Tibial artery (tissue), 4 donors: Measurements from ENCODE around the gene KRT38.
"Not testable (repeated sequence)": the region's sequence is repeated elsewhere in the genome, so short reads cannot be mapped to it uniquely, and the experiment has no call there.

Experiments used
- DNase-seq, 2 donors: peaks; one replicate each; pipeline ENCODE4 v3.0.0-alpha.2; 2019
- H3K27ac ChIP-seq, 2 donors: fragments of 200-600 bp; sonication (generic) in 1 of 2; 1 replicate in 1 of 2; 2 replicates in 1 of 2; pipeline ENCODE4 v1.5.1; 2018 to 2019; ENCODE audit warnings: mild to moderate bottlenecking in 1 of 2
- H3K27me3 ChIP-seq, 2 donors: fragments of 200-600 bp; sonication (generic) in 1 of 2; one replicate each; pipeline versions ENCODE4 v1.5.1 to v1.6.0; 2016 to 2019
- H3K36me3 ChIP-seq, 3 donors: fragments of 200-600 bp; sonication (generic) in 2 of 3; one replicate each; pipeline ENCODE4 v1.5.1; 2016 to 2019; ENCODE audit warnings: mild to moderate bottlenecking in 2 of 3
- H3K4me1 ChIP-seq, 4 donors: fragments of 200-600 bp; sonication (generic) in 2 of 4; 1 replicate in 3 of 4; 2 replicates in 1 of 4; pipeline ENCODE4 v1.5.1; 2016 to 2019
- H3K4me3 ChIP-seq, 2 donors: fragments of 200-600 bp; sonication (generic) in 1 of 2; 1 replicate in 1 of 2; 2 replicates in 1 of 2; pipeline ENCODE4 v1.5.1; 2018 to 2019; ENCODE audit warnings: mild to moderate bottlenecking in 2 of 2
- H3K9me3 ChIP-seq, 3 donors: fragments of 200-600 bp; sonication (generic) in 1 of 3; one replicate each; pipeline ENCODE4 v1.5.1; 2016 to 2019
- intact Hi-C: fragments of 100-400 bp; cut with DNase I; formaldehyde crosslinking; loops from one replicate; pipeline ENCODE4 v1.15.0; 2023; ENCODE audit warnings: low total_unique reads
- TF ChIP-seq, protein P1 (sequence below), 2 experiments: fragments of 200-600 bp in 1 of 2; fragments of 450-650 bp in 1 of 2; IDR thresholded peaks; one replicate each; pipeline ENCODE4 v1.5.1; 2017 to 2019; ENCODE audit warnings: antibody characterized with exemption in 2 of 2, mild to moderate bottlenecking in 1 of 2, moderate library complexity in 1 of 2

Gene KRT38

DNA sequence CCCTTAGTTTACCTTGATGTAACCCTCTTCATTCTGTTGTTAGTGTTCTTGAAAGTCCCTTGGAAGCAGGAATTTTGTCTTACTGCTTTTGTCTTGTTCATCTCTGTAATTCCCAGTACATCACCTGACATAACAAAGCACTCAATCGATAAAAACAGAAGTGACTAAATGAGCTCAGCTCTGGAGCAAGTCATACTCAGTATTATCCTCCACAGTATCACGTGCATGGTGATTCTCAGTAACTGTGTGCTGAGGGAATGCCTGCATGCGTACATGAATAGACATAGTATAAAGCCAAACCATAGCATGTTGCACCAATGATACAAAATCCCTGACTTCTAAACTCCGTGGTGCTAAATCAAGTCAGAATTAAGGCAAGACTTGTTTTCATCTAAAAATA, 7.2 kb downstream of the KRT38 start:
- intact Hi-C loops: no loop called here
- no peaks in the 10 kb centered on the region for H3K4me1 ChIP-seq
- H3K27ac ChIP-seq: no peak overlapping the region
- TF ChIP-seq, protein P1, sequence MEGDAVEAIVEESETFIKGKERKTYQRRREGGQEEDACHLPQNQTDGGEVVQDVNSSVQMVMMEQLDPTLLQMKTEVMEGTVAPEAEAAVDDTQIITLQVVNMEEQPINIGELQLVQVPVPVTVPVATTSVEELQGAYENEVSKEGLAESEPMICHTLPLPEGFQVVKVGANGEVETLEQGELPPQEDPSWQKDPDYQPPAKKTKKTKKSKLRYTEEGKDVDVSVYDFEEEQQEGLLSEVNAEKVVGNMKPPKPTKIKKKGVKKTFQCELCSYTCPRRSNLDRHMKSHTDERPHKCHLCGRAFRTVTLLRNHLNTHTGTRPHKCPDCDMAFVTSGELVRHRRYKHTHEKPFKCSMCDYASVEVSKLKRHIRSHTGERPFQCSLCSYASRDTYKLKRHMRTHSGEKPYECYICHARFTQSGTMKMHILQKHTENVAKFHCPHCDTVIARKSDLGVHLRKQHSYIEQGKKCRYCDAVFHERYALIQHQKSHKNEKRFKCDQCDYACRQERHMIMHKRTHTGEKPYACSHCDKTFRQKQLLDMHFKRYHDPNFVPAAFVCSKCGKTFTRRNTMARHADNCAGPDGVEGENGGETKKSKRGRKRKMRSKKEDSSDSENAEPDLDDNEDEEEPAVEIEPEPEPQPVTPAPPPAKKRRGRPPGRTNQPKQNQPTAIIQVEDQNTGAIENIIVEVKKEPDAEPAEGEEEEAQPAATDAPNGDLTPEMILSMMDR (IDR thresholded peaks at IDR 0.05): no peak
- no peak overlapping the region for H3K4me3 ChIP-seq
- H3K36me3 ChIP-seq: no peaks in the 10 kb centered on the region
- H3K9me3 ChIP-seq: no peaks in the 10 kb centered on the region
- peaks cover 0 to 5% of the 10 kb centered on the region in 2 donors for H3K27me3 ChIP-seq
- DNase-seq: no peak

DNA sequence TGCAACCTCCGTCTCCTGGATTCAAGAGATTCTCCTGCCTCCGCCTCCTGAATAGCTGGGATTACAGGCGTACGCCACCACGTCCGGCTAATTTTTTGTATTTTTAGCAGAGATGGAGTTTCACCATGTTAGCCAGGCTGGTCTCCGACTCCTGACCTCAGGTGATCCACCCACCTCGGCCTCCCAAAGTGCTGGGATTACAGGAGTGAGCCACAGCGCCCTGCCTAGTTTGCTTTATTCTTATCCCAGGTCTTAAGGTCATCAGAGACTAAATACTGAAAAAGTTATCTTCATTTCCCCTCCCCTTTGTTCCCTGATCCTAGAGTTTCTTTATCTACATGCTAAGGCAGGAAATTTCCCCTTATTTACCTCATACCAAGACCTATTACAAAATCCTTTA, 10.4 kb downstream of the KRT38 start:
- H3K4me1 ChIP-seq, H3K36me3 ChIP-seq, intact Hi-C loops, H3K9me3 ChIP-seq, H3K27ac ChIP-seq, H3K27me3 ChIP-seq, H3K4me3 ChIP-seq, DNase-seq: not testable (repeated sequence)

DNA sequence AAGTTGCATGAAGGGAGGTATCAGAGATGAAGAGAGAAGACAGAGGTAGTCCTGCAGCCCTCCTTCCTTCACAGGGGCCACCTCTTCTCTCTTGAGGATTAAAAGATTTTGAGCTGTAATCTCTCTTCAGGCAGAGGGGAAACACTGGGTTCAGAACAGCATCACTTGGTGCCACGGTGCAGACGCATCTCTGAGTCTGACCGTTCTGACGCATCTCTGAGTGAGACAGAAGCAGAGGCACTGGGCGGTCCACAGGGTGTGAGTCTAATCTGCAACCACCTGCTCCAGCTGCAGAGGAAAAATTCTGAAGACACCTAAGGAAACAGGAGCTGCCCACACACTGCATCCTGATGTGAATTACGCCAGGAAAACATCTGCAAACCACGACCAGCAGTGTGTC, 11.1 kb downstream of the KRT38 start:
- H3K4me3 ChIP-seq: no peak overlapping the region
- intact Hi-C loops: no loop called here
- H3K27me3 ChIP-seq: peaks cover 0 to 5% of the 10 kb centered on the region in 2 donors
- TF ChIP-seq, protein P1 (IDR thresholded peaks at IDR 0.05): no peak
- H3K36me3 ChIP-seq: no peaks in the 10 kb centered on the region
- H3K9me3 ChIP-seq: no peaks in the 10 kb centered on the region
- DNase-seq: no peak
- H3K27ac ChIP-seq: no peak overlapping the region
- no peaks in the 10 kb centered on the region for H3K4me1 ChIP-seq

DNA sequence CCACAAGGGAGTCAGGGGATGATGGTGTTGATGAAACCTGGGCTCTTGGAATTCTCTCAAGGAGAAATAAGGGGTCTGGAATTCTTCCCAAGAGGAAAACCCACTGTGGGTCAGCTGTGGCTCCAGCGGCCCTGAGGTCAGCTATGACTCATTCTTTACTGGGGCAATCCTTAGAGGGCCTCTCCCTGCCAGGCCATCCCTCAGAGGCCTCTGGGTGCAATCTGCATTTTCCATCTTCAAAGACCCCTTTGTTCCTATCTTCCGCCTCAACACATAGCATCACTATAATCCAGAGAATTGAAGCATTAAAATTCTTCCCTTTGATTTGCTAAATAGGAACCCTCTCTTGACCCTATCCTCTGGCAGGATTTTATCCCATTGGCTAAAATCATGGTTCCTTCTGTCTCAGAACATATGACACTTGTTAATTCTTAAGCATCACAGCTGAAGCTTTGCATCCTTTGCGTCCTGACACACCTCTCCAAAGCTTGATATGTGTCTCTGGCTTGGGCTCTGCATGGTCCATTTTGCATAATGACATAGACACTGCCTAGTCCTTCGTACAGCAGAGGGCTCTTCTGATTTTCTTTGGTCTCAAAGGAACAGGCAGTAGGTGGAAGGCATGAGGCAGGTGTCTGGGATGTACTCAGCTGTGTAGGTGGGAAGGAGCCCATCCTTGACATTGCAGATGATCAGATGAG, 12.0 kb downstream of the KRT38 start:
- TF ChIP-seq, protein P1 (IDR thresholded peaks at IDR 0.05): no peak
- Histone ChIP-seq H3K27ac (no peak overlapping the region), H3K4me3 (no peak overlapping the region), H3K4me1 (no peaks in the 10 kb centered on the region), H3K9me3 (no peaks in the 10 kb centered on the region), H3K36me3 (no peaks in the 10 kb centered on the region), H3K27me3 (peaks cover 0 to 5% of the 10 kb centered on the region in 2 donors)
- no peak for DNase-seq
- intact Hi-C loops: no loop called here

DNA sequence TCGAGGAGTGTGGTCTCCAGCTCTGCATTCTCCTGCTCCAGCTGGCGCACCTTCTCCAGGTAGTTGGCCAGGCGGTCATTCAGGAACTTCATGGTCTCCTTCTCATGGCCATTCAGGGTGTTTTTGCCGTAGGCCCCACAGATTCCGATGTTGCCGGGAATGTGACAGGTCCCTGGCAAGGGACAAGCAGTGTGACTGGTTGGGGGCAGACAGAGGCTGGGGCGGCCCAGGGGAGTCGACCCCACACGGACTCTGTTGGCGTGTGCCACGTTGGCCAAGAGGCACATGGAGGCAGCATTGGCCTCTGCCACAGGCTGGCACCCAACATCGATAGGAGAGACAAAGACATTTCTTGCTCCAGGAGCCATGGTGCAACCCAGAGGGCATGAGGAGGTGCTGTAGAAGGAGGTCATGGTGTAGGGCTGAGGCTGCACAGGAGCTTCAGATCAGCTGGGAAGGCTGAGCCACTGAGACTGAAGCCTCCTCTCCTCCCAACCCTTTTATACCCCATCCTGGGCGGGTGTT, 16.6 kb downstream of the KRT38 start, which contains the start of gene KRT37:
KRT37 (minus strand) TSS at position 475 of the 525 bp plus-strand sequence; CDS start at position 413, 62 bp downstream.
- no peaks in the 10 kb centered on the region for H3K9me3 ChIP-seq
- no peaks in the 10 kb centered on the region for H3K36me3 ChIP-seq
- DNase-seq: no peak
- H3K27ac ChIP-seq: no peak within 1 kb of the TSS
- H3K4me3 ChIP-seq: no peak within 1 kb of the TSS
- no peaks in the 10 kb centered on the region for H3K27me3 ChIP-seq
- TF ChIP-seq, protein P1 (IDR thresholded peaks at IDR 0.05): no peak
- intact Hi-C loops: no loop called here
- H3K4me1 ChIP-seq: peaks cover 0 to 5% (median 0%) of the 10 kb centered on the region in 4 donors

DNA sequence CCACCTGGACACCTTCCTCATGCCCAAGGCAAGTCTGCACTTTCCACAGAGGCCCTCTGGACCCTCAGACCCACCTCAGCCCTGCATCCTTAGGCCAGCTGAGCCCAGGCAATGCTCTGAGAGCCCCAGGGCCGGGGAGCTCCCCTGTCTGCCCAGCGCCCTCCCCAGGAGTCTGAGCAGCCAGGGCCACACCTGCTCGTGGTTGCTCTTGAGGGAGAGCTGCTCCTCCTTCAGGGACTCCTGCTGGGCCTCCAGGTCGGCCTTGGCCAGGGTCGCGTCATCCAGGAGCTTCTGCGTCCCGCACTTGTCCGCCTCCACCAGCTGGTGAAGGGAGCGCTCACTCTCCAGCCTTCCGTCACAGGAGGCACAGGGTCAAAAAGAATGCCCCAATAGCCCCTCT, 18.2 kb downstream of the KRT38 start:
- H3K27me3 ChIP-seq, H3K27ac ChIP-seq, H3K4me1 ChIP-seq, H3K4me3 ChIP-seq, H3K9me3 ChIP-seq, intact Hi-C loops, DNase-seq, H3K36me3 ChIP-seq: not testable (repeated sequence)
